ENCODE results near the gene PCDHA5.
"Not testable (repeated sequence)": the region's sequence is repeated elsewhere in the genome, so short reads cannot be mapped to it uniquely, and the experiment has no call there.

Gene PCDHA5

GRCh38 chr5:140842798-140843733 lies 21.7 kb downstream of the PCDHA5 start:
- no peak overlapping the region for H3K4me3 ChIP-seq (ENCODE audit: low read depth, low read length)
- TF ChIP-seq, protein P1, sequence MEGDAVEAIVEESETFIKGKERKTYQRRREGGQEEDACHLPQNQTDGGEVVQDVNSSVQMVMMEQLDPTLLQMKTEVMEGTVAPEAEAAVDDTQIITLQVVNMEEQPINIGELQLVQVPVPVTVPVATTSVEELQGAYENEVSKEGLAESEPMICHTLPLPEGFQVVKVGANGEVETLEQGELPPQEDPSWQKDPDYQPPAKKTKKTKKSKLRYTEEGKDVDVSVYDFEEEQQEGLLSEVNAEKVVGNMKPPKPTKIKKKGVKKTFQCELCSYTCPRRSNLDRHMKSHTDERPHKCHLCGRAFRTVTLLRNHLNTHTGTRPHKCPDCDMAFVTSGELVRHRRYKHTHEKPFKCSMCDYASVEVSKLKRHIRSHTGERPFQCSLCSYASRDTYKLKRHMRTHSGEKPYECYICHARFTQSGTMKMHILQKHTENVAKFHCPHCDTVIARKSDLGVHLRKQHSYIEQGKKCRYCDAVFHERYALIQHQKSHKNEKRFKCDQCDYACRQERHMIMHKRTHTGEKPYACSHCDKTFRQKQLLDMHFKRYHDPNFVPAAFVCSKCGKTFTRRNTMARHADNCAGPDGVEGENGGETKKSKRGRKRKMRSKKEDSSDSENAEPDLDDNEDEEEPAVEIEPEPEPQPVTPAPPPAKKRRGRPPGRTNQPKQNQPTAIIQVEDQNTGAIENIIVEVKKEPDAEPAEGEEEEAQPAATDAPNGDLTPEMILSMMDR (IDR thresholded peaks at IDR 0.05; ENCODE audit: borderline replicate concordance, insufficient read depth, low read depth, low read length): no peak

DNA sequence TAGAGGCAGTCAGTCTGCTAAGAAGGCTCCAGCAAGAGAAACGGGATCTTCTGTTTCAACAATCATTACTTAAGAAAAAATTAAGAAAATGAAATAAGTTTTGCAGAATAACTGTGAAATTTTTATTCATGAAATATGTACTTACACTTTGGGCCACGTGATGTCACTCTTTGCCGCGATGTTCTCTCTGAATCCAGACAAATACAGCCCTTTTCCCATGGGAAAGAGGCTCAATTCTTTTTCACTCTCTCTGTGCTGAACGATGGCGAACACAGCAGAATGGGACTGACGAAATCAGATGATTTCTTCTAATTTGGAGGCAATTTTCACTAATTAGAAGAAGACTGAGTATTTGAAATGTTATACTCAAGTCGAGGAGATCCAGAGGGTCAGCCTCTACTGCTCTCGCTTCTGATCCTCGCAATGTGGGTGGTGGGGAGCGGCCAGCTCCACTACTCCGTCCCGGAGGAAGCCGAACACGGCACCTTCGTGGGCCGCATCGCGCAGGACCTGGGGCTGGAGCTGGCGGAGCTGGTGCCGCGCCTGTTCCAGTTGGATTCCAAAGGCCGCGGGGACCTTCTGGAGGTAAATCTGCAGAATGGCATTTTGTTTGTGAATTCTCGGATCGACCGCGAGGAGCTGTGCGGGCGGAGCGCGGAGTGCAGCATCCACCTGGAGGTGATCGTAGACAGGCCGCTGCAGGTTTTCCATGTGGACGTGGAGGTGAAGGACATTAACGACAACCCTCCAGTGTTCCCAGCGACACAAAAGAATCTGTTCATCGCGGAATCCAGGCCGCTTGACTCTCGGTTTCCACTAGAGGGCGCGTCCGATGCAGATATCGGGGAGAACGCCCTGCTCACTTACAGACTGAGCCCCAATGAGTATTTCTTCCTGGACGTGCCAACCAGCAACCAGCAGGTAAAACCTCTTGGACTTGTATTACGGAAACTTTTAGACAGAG lies 27.0 kb downstream of the PCDHA5 start, which contains the start of gene PCDHA9:
Gene PCDHA9 (plus strand): TSS at position 244 of the 964 bp plus-strand sequence. CDS start 114 bp downstream, at position 358.
- not testable (repeated sequence) for H3K4me3 ChIP-seq (ENCODE audit: low read depth, low read length)

DNA sequence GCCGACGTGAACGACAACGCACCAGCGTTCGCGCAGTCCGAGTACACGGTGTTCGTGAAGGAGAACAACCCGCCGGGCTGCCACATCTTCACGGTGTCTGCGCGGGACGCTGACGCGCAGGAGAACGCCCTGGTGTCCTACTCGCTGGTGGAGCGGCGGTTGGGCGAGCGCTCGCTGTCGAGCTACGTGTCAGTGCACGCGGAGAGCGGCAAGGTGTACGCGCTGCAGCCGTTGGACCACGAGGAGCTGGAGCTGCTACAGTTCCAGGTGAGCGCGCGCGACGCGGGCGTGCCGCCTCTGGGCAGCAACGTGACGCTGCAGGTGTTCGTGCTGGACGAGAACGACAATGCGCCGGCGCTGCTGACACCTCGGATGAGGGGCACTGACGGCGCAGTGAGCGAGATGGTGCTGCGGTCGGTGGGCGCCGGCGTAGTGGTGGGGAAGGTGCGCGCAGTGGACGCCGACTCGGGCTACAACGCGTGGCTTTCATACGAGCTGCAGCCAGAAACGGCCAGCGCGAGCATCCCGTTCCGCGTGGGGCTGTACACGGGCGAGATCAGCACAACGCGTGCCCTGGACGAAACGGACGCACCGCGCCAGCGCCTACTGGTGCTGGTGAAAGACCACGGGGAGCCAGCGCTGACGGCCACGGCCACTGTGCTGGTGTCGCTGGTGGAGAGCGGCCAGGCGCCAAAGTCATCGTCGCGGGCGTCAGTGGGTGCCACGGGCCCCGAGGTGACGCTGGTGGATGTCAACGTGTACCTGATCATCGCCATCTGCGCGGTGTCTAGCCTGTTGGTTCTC lies 28.6 kb downstream of the PCDHA5 start:
- not testable (repeated sequence) for H3K4me3 ChIP-seq (ENCODE audit: low read depth, low read length)

DNA sequence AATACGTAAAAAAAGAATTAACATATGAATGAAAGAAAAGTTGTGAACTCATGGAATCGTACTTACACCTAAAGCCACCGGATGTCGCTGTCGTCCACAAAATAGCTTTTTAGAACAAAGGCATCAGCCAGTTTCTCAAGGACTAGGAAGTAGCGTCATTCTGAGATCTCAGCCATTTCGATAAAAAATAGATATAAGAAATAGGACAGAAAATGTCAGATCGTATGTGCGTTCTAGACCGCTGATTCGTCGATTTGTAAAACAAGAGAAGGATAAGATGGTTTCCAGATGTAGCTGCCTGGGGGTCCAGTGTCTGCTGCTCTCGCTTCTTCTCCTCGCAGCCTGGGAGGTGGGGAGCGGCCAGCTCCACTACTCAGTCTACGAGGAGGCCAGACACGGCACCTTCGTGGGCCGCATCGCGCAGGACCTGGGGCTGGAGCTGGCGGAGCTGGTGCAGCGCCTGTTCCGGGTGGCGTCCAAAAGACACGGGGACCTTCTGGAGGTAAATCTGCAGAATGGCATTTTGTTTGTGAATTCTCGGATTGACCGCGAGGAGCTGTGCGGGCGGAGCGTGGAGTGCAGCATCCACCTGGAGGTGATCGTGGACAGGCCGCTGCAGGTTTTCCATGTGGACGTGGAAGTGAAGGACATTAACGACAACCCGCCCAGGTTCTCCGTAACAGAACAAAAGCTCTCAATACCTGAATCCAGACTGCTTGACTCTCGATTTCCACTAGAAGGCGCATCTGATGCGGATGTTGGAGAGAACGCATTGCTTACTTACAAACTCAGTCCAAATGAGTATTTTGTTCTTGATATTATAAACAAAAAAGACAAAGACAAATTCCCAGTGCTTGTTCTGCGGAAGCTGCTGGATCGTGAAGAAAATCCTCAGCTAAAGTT lies 34.6 kb downstream of the PCDHA5 start, which contains the start of gene PCDHA10:
Gene PCDHA10 (plus strand): TSS at position 126 of the 903 bp plus-strand sequence. CDS start 152 bp downstream, at position 278.
- no peak within 1 kb of the TSS for H3K4me3 ChIP-seq (ENCODE audit: low read depth, low read length)
- TF ChIP-seq, protein P1 (IDR thresholded peaks at IDR 0.05; ENCODE audit: borderline replicate concordance, insufficient read depth, low read depth, low read length): no peak

DNA sequence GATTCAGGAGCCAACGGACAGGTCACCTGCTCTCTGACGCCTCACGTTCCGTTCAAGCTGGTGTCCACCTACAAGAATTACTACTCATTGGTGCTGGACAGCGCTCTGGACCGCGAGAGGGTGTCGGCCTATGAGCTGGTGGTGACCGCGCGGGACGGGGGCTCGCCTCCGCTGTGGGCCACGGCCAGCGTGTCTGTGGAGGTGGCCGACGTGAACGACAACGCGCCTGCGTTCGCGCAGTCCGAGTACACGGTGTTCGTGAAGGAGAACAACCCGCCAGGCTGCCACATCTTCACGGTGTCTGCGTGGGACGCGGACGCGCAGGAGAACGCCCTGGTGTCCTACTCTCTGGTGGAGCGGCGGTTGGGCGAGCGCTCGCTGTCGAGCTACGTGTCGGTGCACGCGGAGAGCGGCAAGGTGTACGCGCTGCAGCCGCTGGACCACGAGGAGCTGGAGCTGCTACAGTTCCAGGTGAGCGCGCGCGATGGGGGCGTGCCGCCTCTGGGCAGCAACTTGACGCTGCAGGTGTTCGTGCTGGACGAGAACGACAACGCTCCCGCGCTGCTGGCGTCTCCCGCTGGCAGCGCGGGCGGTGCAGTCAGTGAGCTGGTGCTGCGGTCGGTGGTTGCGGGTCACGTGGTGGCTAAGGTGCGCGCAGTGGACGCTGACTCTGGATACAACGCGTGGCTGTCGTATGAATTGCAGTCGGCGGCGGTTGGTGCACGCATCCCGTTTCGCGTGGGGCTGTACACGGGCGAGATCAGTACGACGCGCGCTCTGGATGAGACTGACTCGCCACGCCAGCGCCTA lies 36.0 kb downstream of the PCDHA5 start:
- no peak overlapping the region for H3K4me3 ChIP-seq (ENCODE audit: low read depth, low read length)
- TF ChIP-seq, protein P1 (IDR thresholded peaks at IDR 0.05; ENCODE audit: borderline replicate concordance, insufficient read depth, low read depth, low read length): no peak

- TF ChIP-seq, protein P1 (IDR thresholded peaks at IDR 0.05; ENCODE audit: borderline replicate concordance, insufficient read depth, low read depth, low read length): no peak
- no peak overlapping the region for H3K4me3 ChIP-seq (ENCODE audit: low read depth, low read length)
Observed at GRCh38 chr5:140857987-140858240, 36.5 kb downstream of the PCDHA5 start.

All from GM12875 (cell line).